Adrenal gland (tissue), 5 donors: ENCODE results near the gene ATP11A.

ENCODE experiments used
- POLR2A ChIP-seq, 2 donors: fragments of 450-650 bp; IDR thresholded peaks; one replicate each; pipeline ENCODE4 v1.6.1; 2017; ENCODE audit warnings: antibody characterized with exemption in 2 of 2, mild to moderate bottlenecking in 2 of 2, moderate library complexity in 1 of 2
- TF ChIP-seq, protein P1 (sequence below), 6 experiments: fragments of 450-650 bp in 4 of 6; fragments of 200-600 bp in 2 of 6; sonication (generic) in 1 of 6; IDR thresholded peaks; 1 replicate in 5 of 6; 2 replicates in 1 of 6; pipeline versions ENCODE4 v1.5.1 to v1.8.0; 2016 to 2021; ENCODE audit warnings: antibody characterized with exemption in 6 of 6, mild to moderate bottlenecking in 2 of 6, moderate library complexity in 1 of 6
- donor health status: DM: no; HTN: no; CAD: no.

DNA sequence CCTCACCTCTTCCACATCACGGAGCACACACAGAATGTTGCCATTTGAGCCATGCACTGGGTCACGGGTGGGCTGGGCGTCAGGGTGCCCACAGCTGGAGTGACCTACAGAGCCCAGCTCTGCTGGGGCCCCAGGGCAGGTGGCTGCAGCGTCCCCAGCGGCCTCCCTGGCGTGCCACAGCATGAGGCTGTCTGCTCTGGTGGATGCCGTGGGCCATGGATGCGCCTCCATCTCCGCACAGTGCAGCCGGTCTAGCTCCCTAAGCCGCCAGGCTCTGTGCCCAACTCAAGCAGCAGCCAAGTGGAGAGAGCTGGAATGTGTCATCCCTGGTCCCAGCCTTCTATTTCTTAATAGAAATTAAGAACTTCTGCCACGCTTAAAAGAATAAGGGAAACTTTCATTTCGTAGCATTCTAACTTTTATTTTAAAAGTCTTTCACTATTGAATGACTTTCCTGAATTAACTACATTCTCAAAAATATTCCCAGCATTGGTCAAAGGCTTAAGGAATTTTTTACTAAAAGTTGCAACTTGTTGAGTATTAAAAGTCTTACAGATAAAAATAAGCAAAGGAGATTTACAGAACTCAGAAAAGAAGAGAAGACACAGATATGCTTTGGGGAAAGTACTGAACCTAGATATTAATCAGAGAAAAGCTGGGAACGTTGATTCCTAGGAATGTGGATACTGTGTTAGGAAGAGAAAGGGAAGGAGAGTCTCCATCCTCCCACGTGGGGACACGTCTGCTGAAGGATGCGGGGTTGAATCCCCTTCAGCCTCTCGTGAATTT is 59.3 kb downstream of the ATP11A start:
- TF ChIP-seq POLR2A (IDR thresholded peaks at IDR 0.05): no peak
- TF ChIP-seq, protein P1, sequence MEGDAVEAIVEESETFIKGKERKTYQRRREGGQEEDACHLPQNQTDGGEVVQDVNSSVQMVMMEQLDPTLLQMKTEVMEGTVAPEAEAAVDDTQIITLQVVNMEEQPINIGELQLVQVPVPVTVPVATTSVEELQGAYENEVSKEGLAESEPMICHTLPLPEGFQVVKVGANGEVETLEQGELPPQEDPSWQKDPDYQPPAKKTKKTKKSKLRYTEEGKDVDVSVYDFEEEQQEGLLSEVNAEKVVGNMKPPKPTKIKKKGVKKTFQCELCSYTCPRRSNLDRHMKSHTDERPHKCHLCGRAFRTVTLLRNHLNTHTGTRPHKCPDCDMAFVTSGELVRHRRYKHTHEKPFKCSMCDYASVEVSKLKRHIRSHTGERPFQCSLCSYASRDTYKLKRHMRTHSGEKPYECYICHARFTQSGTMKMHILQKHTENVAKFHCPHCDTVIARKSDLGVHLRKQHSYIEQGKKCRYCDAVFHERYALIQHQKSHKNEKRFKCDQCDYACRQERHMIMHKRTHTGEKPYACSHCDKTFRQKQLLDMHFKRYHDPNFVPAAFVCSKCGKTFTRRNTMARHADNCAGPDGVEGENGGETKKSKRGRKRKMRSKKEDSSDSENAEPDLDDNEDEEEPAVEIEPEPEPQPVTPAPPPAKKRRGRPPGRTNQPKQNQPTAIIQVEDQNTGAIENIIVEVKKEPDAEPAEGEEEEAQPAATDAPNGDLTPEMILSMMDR (IDR thresholded peaks at IDR 0.05): peak in 1 of 6 experiments; percentile 8
